SK-N-MC (cell line): Measurements from ENCODE around the gene UBE2G2.

Source experiments
- EZH2 ChIP-seq: fragments of 200-600 bp; sonication (generic); IDR thresholded peaks from one replicate; pipeline ENCODE4 v1.6.1; 2017; ENCODE audit warnings: antibody characterized with exemption
- POLR2AphosphoS5 ChIP-seq: IDR thresholded peaks from 2 replicates; pipeline ENCODE4 v1.6.1; 2012; ENCODE audit warnings: mild to moderate bottlenecking, low read depth, low read length, borderline replicate concordance

DNA sequence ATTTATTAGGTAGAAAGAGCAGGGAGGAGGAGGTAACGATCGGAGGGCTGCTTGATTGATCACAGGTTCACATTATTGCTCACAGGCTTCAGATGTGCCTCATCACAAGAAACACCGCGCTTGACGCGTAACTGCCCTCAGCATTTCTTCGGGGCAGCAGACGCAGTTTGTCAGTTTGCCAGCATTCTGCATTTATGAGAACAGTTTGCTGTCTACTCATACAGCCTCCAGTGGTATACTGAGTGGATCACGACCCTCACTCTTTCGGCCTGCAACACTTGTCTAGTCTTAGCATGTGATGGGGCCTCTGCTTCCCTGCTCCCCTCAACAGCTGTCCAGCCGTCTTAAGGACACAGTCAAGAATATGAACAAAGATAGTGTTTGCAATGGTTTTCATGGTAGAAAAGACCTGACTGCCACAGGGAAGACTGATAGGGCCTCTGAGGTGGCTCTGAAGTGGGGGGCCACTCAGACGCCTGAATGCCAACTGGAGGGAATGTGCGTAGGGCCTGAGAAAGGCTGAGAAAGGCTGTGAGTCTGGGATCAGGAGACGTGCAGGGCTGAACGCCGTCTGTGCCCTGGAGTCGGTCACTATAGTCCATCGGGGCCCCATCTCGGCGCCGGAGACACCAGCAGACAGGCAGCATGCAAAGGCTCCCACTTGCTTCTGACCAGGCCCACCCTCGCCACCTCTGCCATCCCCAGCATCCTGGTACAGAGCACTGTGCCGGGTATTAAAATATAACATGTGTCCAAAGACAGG, 45.0 kb downstream of the UBE2G2 start:
- TF ChIP-seq EZH2 = no peak
- TF ChIP-seq POLR2AphosphoS5 = no peak
